HG02840 (cell line): ENCODE measurements around the gene WDR88.
"Not testable (repeated sequence)": the region's sequence is repeated elsewhere in the genome, so short reads cannot be mapped to it uniquely, and the experiment has no call there.

Experiments
- ATAC-seq: cut with Tn5 transposase; IDR thresholded peaks from one replicate; pipeline ENCODE4 v1.9.1; 2021; ENCODE audit warnings: mild to moderate bottlenecking, moderate library complexity, moderate number of reproducible peaks; ENCODE audit not compliant: unreplicated experiment, low FRiP score

WDR88 gene

GRCh38 chr19:33208371-33208895 lies 76.5 kb downstream of the WDR88 start:
- no peak for ATAC-seq

- ATAC-seq, result no peak
Observed at GRCh38 chr19:33208904-33209849, 77.3 kb downstream of the WDR88 start.

- not testable (repeated sequence) for ATAC-seq
Observed at GRCh38 chr19:33209850-33210230, 77.9 kb downstream of the WDR88 start.

GRCh38 chr19:33210266-33210940 lies 78.5 kb downstream of the WDR88 start:
- ATAC-seq, result no peak

- no peak for ATAC-seq
Observed at GRCh38 chr19:33211794-33212435, 80.0 kb downstream of the WDR88 start.

GRCh38 chr19:33212436-33213172 lies 80.7 kb downstream of the WDR88 start:
- no peak for ATAC-seq

- ATAC-seq, result no peak
Observed at GRCh38 chr19:33214596-33214995, 82.7 kb downstream of the WDR88 start.

GRCh38 chr19:33215438-33216197 lies 83.7 kb downstream of the WDR88 start:
- ATAC-seq, result no peak

GRCh38 chr19:33216198-33216830 lies 84.4 kb downstream of the WDR88 start:
- no peak for ATAC-seq

GRCh38 chr19:33217881-33218280 lies 86.0 kb downstream of the WDR88 start:
- ATAC-seq, result no peak

- no peak for ATAC-seq
Observed at GRCh38 chr19:33219261-33219815, 87.4 kb downstream of the WDR88 start.

GRCh38 chr19:33220115-33220514 lies 88.2 kb downstream of the WDR88 start:
- ATAC-seq, result no peak

GRCh38 chr19:33220735-33221134 lies 88.8 kb downstream of the WDR88 start:
- ATAC-seq, result no peak

GRCh38 chr19:33221638-33222037 lies 89.7 kb downstream of the WDR88 start:
- no peak for ATAC-seq

- ATAC-seq, result not testable (repeated sequence)
Observed at GRCh38 chr19:33222255-33222654, 90.3 kb downstream of the WDR88 start.

- no peak for ATAC-seq
Observed at GRCh38 chr19:33224694-33225457, 93.0 kb downstream of the WDR88 start.
